Liver (tissue), 9 donors: Measurements from ENCODE around the gene MYL6. TPM values are rescaled to one million over a fixed set of nuclear protein-coding genes. Genes with fewer than 3 reads are reported as not detected.

Experiments
- DNase-seq: peaks from one replicate; pipeline ENCODE4 v3.0.0-alpha.2; 2017; ENCODE audit warnings: low spot score
- H3K27ac ChIP-seq, 2 donors: one replicate each; pipeline ENCODE4 v1.7.0; 2013; ENCODE audit warnings: inconsistent platforms in 2 of 2, low read length in 2 of 2, control low read depth in 1 of 2, low read depth in 1 of 2, mild to moderate bottlenecking in 1 of 2
- H3K27me3 ChIP-seq, 4 donors: one replicate each; pipeline versions ENCODE4 v1.6.1 to v1.7.0; 2013; ENCODE audit warnings: low read length in 3 of 4, inconsistent platforms in 1 of 4, mild to moderate bottlenecking in 1 of 4, moderate library complexity in 1 of 4; ENCODE audit not compliant: control insufficient read depth in 4 of 4, insufficient read depth in 4 of 4
- H3K36me3 ChIP-seq, 4 donors: one replicate each; pipeline versions ENCODE4 v1.6.1 to v1.7.0; 2013; ENCODE audit warnings: low read length in 3 of 4, mild to moderate bottlenecking in 3 of 4, low read depth in 1 of 4, moderate library complexity in 1 of 4; ENCODE audit not compliant: control insufficient read depth in 4 of 4, insufficient read depth in 3 of 4
- H3K4me1 ChIP-seq, 4 donors: one replicate each; pipeline versions ENCODE4 v1.6.1 to v1.7.0; 2013; ENCODE audit warnings: low read length in 3 of 4, mild to moderate bottlenecking in 3 of 4, moderate library complexity in 1 of 4; ENCODE audit not compliant: control insufficient read depth in 4 of 4, insufficient read depth in 4 of 4
- H3K4me3 ChIP-seq, 3 donors: one replicate each; pipeline versions ENCODE4 v1.6.1 to v1.7.0; 2013; ENCODE audit warnings: low read length in 3 of 3, control low read depth in 1 of 3, low read depth in 1 of 3, mild to moderate bottlenecking in 1 of 3
- H3K9ac ChIP-seq, 2 donors: one replicate each; pipeline ENCODE4 v1.7.0; 2013; ENCODE audit warnings: low read length in 2 of 2, mild to moderate bottlenecking in 2 of 2, moderate library complexity in 2 of 2, control low read depth in 1 of 2, low read depth in 1 of 2
- H3K9me3 ChIP-seq, 4 donors: one replicate each; pipeline versions ENCODE4 v1.6.1 to v1.7.0; 2013; ENCODE audit warnings: low read length in 3 of 4; ENCODE audit not compliant: control insufficient read depth in 4 of 4
- EGR1 ChIP-seq, 2 donors: IDR thresholded peaks; 2 replicates each; pipeline ENCODE4 v1.6.1; 2016 to 2018; ENCODE audit warnings: antibody characterized with exemption in 2 of 2, low read depth in 2 of 2
- FOXA1 ChIP-seq: IDR thresholded peaks from 2 replicates; pipeline ENCODE4 v1.6.1; 2016; ENCODE audit warnings: antibody characterized with exemption
- FOXA2 ChIP-seq: IDR thresholded peaks from 2 replicates; pipeline ENCODE4 v1.6.1; 2016; ENCODE audit warnings: antibody characterized with exemption
- GABPA ChIP-seq, 2 donors: IDR thresholded peaks in 1 of 2; conservative IDR thresholded peaks in 1 of 2; 2 replicates each; pipeline ENCODE4 v1.6.1; 2016; ENCODE audit warnings: antibody characterized with exemption in 2 of 2, mild to moderate bottlenecking in 1 of 2, moderate library complexity in 1 of 2
- HNF4A ChIP-seq, 2 donors: conservative IDR thresholded peaks; 2 replicates each; pipeline ENCODE4 v1.6.1; 2016; ENCODE audit warnings: antibody characterized with exemption in 2 of 2, mild to moderate bottlenecking in 2 of 2
- HNF4G ChIP-seq: IDR thresholded peaks from 2 replicates; pipeline ENCODE4 v1.6.1; 2016; ENCODE audit warnings: antibody characterized with exemption
- JUND ChIP-seq, 2 donors: IDR thresholded peaks; 2 replicates each; pipeline ENCODE4 v1.6.1; 2016; ENCODE audit warnings: antibody characterized with exemption in 2 of 2
- NR2F2 ChIP-seq: IDR thresholded peaks from 2 replicates; pipeline ENCODE4 v1.6.1; 2016; ENCODE audit warnings: antibody characterized with exemption
- RAD21 ChIP-seq, 2 donors: IDR thresholded peaks; 2 replicates each; pipeline ENCODE4 v1.6.1; 2016; ENCODE audit warnings: antibody characterized with exemption in 2 of 2, mild to moderate bottlenecking in 2 of 2
- RXRA ChIP-seq, 2 donors: IDR thresholded peaks; 2 replicates each; pipeline ENCODE4 v1.6.1; 2017 to 2018; ENCODE audit warnings: antibody characterized with exemption in 2 of 2, mild to moderate bottlenecking in 1 of 2
- SP1 ChIP-seq: IDR thresholded peaks from 2 replicates; pipeline ENCODE4 v1.6.1; 2018; ENCODE audit warnings: antibody characterized with exemption, mild to moderate bottlenecking
- TAF1 ChIP-seq: conservative IDR thresholded peaks from 2 replicates; pipeline ENCODE4 v1.6.1; 2016; ENCODE audit warnings: antibody characterized with exemption, mild to moderate bottlenecking
- YY1 ChIP-seq: IDR thresholded peaks from 2 replicates; pipeline ENCODE4 v1.6.1; 2016; ENCODE audit warnings: antibody characterized with exemption, mild to moderate bottlenecking
- WGBS: extraction: QIAGEN DNeasy Blood & Tissue Kit; methylation state at CpG from one replicate; pipeline ENCODE4 v1.1.7; 2013; 5-methylcytosine and 5-hydroxymethylcytosine counted together
- polyA plus RNA-seq, 2 donors: library from polyadenylated mRNA; stranded (reverse) in 1 of 2; unstranded in 1 of 2; fragments of 200-250 nt in 1 of 2; fragments of >200 nt in 1 of 2; fragmentation: Nextera tagmentation in 1 of 2; extraction: Ambion mirVana in 1 of 2; gene quantifications; one replicate each; pipeline versions ENCODE4 v1.2.1 to v1.2.3, GENCODE V29; 2013 to 2015
- total RNA-seq, 2 donors: library from RNA; depleted of rRNA; stranded (reverse); fragments of >200 nt; gene quantifications; one replicate each; pipeline ENCODE4 v1.2.3, GENCODE V29; 2014
- TF ChIP-seq, protein P1 (sequence below): IDR thresholded peaks from 2 replicates; pipeline ENCODE4 v1.6.1; 2016; ENCODE audit warnings: antibody characterized with exemption, mild to moderate bottlenecking
- TF ChIP-seq, protein P2 (sequence below): IDR thresholded peaks from 2 replicates; pipeline ENCODE4 v1.6.1; 2016; ENCODE audit warnings: antibody characterized with exemption
- TF ChIP-seq, protein P3 (sequence below): IDR thresholded peaks from 2 replicates; pipeline ENCODE4 v1.6.1; 2016; ENCODE audit warnings: antibody characterized with exemption
- donor health status: healthy.
- donor health status: healthy.
- donor health status: healthy.
- donor health status: healthy.
- donor health status: healthy.

MYL6 gene
- total and polyA plus RNA-seq, 4 donors = 298 to 975 (median 624) TPM

DNA sequence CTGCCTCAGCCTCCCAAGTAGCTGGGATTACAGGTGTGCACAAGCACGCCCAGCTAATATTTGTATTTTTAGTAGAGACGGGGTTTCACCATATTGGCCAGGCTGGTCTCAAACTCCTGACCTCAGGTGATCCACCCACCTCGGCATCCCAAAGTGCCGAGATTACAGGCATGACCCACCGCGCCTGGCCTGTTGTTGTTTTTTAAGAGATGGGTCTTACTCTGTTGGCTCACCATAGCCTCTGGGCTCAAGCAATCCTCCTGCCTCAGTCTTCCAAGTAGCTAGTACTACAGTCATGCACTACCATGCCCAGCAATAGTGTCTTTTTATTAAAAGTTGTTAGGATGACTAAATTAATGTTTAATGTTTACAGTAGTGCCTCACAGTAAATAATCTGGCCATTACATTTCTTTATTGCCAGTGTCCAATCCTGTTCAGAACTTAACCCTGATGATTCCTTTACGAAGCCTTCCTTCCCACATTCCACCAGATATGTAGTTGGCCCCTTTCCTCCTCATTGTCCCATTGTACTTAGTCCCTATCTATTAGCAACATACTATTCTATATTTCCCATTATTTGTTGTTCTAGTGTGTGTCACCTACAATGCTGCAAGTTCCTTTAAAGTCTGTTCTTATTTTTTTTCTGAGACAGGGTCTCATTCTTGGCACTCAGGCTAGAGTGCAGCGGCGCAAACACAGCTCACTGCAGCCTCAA is 39.9 kb downstream of the MYL6 start:
- 89% methylated on average over 9 of the region's 9 CpGs for WGBS

DNA sequence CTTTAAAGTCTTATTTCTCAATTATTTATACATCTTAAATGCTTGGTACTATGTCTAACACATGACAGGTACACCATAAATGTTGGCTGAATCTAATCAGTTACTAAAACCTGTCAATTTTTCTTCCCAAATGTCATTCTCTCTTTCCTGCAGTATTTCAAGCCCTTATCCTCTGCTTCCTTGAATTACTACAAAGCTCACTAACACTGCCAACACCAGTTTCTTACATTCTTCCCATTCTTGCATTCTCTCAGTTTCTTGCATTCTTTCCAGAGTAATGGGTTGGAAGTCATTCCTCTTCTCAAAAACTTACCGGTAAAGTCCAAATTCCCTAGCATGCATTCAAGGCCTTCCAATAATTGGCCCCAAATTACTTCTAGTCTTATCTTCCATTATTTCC is 40.7 kb downstream of the MYL6 start:
- H3K9ac ChIP-seq = no peak overlapping the region
- H3K36me3 ChIP-seq = no peaks in the 10 kb centered on the region
- TF ChIP-seq, protein P1, sequence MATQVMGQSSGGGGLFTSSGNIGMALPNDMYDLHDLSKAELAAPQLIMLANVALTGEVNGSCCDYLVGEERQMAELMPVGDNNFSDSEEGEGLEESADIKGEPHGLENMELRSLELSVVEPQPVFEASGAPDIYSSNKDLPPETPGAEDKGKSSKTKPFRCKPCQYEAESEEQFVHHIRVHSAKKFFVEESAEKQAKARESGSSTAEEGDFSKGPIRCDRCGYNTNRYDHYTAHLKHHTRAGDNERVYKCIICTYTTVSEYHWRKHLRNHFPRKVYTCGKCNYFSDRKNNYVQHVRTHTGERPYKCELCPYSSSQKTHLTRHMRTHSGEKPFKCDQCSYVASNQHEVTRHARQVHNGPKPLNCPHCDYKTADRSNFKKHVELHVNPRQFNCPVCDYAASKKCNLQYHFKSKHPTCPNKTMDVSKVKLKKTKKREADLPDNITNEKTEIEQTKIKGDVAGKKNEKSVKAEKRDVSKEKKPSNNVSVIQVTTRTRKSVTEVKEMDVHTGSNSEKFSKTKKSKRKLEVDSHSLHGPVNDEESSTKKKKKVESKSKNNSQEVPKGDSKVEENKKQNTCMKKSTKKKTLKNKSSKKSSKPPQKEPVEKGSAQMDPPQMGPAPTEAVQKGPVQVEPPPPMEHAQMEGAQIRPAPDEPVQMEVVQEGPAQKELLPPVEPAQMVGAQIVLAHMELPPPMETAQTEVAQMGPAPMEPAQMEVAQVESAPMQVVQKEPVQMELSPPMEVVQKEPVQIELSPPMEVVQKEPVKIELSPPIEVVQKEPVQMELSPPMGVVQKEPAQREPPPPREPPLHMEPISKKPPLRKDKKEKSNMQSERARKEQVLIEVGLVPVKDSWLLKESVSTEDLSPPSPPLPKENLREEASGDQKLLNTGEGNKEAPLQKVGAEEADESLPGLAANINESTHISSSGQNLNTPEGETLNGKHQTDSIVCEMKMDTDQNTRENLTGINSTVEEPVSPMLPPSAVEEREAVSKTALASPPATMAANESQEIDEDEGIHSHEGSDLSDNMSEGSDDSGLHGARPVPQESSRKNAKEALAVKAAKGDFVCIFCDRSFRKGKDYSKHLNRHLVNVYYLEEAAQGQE = no peak
- no peak for TF ChIP-seq EGR1 (IDR thresholded peaks at IDR 0.05; ENCODE audit: low read depth in 2 of 2)
- no peak for TF ChIP-seq HNF4A (conservative IDR thresholded peaks at IDR 0.05)
- TF ChIP-seq TAF1 = no peak
- TF ChIP-seq HNF4G = no peak
- no peak for TF ChIP-seq JUND (IDR thresholded peaks at IDR 0.05)
- no peak for TF ChIP-seq YY1
- TF ChIP-seq, protein P2, sequence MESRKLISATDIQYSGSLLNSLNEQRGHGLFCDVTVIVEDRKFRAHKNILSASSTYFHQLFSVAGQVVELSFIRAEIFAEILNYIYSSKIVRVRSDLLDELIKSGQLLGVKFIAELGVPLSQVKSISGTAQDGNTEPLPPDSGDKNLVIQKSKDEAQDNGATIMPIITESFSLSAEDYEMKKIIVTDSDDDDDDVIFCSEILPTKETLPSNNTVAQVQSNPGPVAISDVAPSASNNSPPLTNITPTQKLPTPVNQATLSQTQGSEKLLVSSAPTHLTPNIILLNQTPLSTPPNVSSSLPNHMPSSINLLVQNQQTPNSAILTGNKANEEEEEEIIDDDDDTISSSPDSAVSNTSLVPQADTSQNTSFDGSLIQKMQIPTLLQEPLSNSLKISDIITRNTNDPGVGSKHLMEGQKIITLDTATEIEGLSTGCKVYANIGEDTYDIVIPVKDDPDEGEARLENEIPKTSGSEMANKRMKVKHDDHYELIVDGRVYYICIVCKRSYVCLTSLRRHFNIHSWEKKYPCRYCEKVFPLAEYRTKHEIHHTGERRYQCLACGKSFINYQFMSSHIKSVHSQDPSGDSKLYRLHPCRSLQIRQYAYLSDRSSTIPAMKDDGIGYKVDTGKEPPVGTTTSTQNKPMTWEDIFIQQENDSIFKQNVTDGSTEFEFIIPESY = no peak
- no peak for TF ChIP-seq SP1
- no peak for TF ChIP-seq RXRA (IDR thresholded peaks at IDR 0.05)
- no peak for TF ChIP-seq NR2F2
- no peak for TF ChIP-seq FOXA2
- no peak for TF ChIP-seq GABPA (IDR thresholded peaks at IDR 0.05 in 1 of 2, conservative IDR thresholded peaks at IDR 0.05 in 1 of 2)
- H3K4me3 ChIP-seq = no peak overlapping the region
- H3K27ac ChIP-seq = no peak overlapping the region
- no peaks in the 10 kb centered on the region for H3K27me3 ChIP-seq
- H3K4me1 ChIP-seq = peaks cover 0 to 7% (median 0%) of the 10 kb centered on the region in 4 donors
- no peaks in the 10 kb centered on the region for H3K9me3 ChIP-seq
- DNase-seq = no peak
- WGBS = 75% methylated on average over 1 of the region's 1 CpG

More for the DNA sequence above, 39.9 kb downstream of the MYL6 start:
- TF ChIP-seq HNF4G (no peak), RAD21 (IDR thresholded peaks at IDR 0.05) (no peak), JUND (IDR thresholded peaks at IDR 0.05) (no peak), FOXA1 (no peak), HNF4A (conservative IDR thresholded peaks at IDR 0.05) (no peak), NR2F2 (no peak), TAF1 (no peak)
- TF ChIP-seq, protein P1 = no peak
- TF ChIP-seq, protein P3, sequence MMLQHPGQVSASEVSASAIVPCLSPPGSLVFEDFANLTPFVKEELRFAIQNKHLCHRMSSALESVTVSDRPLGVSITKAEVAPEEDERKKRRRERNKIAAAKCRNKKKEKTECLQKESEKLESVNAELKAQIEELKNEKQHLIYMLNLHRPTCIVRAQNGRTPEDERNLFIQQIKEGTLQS = no peak
- Histone ChIP-seq H3K9ac (no peak overlapping the region), H3K9me3 (no peaks in the 10 kb centered on the region), H3K36me3 (no peaks in the 10 kb centered on the region), H3K27ac (no peak overlapping the region), H3K4me1 (peaks cover 0 to 7% (median 0%) of the 10 kb centered on the region in 4 donors), H3K27me3 (no peaks in the 10 kb centered on the region), H3K4me3 (no peak overlapping the region)
- no peak for DNase-seq
